ENCODE data around the gene CLEC16A.

Gene CLEC16A

DNA sequence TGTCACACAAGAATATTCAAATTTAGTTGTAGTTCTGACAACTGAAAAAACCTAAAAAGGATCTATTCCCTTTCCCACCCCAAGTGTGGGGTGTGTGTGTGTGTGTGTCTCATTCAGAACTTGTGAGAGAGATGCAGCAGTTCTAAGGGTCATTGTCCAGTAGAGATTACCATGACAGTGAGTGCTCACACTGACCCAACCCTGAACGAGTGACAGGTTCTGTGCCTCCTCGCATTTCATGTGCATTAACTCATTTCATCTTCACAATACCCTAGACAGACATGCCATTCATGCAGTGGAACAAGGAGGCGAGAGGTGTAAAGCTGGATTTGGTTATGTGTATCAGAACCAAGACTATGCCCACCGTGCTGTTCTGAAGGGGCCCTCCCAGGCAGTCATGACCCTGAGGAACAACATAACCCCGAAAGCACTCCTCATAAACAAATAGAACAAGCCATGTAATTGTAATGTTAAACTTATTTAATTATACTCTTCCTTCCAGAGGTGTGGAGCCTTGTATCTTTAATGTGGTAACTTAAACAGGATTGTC is 102.1 kb downstream of the CLEC16A start:
- no peak for DNase-seq

- DNase-seq, result no peak
Observed at GRCh38 chr16:11047057-11047456, 102.7 kb downstream of the CLEC16A start.

DNA sequence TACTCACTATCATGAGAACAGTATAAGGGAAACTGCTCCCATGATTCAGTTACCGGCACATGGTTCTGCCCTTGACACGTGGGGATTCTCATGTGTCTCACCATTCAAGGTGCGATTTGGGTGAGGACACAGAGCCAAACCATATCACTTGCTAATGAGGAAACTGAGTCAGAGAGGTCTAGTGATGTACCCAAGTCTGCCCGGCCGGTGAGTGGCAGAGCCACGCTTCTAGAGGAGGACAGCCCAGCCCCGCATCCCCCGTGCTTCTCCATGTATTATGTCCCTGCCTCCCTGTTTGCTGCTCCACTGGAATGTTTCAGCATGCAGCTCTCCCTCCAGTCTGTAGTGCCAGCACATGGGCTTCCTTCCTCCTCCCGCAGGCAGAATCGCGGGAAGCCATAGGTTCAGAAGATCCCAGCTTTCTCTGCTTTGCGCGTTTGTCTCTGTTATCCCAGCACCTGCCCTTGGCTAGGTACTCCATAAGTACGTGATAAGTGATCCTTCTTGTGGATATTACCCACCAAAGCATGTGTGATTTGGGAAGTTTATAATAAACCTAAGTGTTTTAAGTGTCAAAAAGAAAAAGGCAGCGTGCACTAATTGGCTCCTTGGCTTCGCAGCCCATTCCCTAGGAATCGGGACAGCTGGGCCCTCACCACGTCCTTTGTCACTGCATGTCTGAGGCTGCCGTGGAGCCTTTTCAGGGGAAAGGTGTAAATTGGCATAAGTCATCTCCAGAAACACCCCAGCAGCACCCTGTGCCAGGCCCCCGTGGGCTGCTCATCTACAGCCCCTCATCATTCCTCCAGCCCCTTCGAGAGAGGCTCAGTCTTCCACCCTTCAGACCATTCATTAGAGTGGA is 103.8 kb downstream of the CLEC16A start:
- no peak for DNase-seq

DNA sequence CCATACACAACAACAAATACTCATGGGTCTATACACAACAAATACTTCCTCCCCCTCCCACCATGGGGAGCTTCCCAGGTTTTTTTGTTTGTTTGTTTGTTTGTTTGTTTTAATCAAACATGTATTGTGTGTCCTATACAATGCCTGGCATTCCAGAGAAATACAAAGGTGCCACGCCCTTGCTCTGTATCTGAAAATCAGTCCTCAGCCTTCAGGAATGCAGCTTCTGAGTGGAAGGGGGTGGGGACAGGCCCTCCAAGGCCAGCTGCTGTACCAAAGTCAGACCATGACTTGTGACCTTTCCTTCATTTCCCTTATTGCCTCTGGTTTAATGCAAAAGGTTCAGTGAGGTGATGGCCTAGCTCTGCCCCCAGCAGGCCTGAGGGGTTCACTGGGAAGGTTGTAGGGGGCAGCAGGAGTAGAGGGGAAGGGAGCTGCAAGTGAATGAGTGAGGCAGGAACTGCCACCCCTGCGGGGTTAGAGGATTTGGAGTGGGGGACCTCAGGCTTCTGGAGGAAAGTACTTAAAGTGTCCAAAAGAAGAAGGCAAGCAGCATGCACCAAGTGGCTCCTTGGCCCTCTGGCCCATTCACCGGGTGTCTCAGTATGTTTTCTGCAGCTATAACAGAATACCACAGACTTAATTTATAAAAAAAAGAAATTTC is 105.2 kb downstream of the CLEC16A start:
- no peak for DNase-seq

DNA sequence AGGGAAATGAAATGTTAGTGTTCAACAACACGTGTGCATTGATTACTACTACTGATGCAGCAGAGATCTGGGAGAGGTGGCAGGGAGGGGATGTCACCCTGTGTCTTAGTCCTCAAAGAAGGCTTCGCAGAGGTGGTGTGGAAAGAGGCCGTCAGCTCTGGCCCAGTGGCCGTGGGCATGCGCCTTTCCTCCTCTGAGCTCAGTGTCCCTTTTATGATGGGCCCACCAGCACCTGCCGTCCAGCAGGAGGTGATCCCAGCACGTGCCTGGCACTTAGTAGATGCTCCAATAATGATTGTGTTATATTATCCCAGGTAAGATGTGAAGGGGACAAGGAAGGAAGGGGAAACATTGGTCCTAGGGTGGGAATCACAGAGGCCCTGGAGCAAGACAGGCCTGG is 106.2 kb downstream of the CLEC16A start:
- no peak for DNase-seq

DNA sequence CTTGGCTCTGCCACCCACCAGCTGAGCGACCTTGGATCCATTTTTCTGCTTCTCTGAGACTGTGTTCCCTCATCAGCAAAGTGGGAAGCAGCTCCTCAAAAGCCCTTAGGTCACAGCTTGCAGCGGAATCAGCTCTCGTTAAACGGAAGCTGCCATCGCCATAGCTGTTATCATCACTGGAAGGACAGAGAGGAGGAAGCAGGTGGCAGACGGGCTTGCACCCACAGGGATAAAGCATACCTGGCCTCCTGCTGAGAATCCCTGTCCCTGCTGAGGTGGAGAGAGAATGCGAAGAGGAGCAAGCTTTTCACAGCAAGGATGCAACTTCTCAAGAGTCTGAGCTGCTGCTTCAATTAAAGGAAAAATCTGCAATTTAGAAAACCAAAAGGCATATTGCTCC is 106.6 kb downstream of the CLEC16A start:
- DNase-seq, result no peak

DNA sequence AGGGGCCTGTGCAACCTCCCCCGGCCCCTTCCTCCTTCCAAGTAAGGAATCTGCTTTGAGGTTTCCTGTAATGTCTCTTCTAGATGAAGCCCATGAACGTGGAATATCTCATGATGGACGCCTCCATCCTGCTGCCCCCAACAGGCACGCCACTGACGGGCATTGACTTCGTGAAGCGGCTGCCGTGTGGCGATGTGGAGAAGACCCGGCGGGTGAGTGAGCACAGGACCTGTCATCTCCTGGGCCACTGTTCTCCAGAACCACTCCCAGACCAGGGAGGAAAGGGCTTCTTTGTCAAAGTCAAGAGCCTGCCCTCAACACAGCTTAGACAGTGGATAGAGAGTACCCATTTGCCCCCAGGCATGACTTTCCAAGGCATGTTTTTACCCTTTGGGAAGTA is 107.1 kb downstream of the CLEC16A start:
- no peak for DNase-seq

DNA sequence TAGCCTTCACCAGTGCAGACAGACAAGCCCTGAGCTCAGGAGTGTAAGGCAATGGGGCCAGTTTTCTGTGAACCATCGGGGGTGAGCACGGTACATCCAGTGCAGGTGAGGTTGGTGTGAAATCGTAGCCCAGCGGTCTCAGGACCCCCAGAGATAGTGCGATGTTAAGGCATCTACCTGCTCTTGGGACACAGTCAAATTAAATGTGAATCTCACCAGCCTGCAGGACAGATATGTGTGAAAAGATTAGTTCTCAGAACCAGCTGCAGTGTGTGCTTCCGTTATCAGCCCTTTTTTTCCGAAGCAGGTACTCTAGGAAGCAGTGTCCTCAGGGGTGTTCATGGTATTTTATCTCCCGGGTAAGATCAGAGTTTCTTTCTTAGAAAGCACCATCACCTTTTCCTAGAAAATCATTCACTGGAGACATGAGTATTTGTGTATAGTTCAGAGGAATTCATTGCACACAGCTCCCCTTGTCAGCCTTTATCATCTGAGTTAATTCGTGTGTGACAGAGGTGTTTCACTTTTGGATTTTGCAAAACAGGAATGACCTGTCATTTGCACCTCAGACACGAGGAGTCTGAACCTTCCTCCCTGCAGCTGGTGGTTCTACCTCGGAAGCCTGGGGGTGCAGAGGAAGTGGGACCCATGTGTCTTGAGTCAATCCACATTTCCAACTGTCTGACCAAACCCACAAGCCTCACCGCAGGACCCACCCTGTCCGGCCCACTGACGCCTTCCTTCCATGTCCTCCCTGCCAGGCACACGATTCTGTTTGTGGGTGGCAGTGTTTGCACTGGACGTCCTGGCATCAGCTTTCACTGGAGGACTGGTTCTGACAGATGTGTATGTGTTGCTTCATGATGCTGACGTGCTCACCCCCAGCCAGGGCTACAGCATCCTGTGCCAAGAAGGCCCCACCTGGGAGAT is 107.8 kb downstream of the CLEC16A start:
- DNase-seq, result no peak

DNA sequence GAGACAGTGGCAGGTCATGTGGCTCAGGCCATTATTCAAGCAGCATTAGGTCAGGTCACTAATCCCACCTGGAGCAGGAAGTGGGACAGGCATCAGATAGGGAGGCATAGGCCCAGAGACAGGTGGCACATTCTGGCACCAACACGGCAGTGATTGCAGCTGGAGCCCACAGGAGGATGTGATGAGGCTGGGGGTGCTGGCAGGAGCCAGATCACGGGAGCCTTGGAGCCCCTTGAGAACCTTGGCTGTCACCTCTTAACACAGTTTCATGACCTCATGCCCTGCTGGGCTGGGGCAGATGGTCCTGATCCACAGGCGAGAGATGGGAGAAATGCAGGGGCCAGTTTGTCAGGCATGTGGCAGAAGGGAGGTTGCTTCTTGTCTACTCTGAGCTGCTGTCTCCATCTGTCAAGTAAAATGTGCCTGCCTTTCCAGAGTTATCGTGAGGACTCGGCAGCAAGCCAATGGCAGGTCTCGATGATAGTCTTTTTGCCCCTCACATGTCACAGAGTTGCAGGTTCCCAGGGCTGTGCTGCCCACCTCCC is 109.6 kb downstream of the CLEC16A start:
- DNase-seq, result peak; percentile 56

DNA sequence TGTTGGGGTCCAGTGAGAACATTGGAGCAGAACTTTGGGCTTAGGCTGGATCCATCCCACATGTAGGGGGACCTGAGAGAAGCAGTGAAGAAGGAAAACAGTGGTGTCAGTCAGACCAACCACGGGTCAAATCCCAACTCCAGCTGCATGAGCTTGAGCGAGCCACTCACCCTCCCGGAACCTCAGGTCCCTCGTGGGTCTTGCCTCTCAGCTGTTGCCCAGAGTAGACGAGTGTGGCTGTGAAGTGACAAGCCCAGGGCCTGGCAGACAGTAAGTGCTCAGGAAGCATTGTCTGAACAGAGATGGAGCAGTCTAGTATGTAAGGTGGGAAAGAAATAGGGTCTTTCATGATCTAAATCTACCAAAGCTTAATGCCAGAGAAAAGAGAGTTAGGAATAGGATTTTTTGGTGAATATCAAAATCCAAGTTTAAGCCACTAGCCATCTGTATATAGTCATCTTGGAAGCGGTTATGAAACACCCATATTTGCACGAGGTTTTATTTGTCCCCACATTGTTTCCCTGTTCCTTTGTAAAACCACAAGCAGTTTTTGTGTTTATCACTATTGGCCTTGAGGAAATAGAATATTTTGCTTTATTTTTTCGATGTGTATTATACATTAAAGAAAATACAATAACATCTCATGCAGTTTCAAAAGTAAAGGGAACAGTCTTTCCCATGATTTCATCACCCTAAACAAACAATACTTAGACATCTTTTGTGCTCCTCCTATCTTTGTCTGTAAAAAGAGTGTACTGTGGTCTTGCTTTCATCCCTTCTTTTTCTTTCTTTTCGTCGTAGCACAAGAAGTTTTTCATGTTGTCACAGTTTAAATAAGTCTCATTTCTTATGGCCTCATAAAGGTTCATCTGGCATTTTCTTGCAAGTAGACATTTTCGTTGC is 112.0 kb downstream of the CLEC16A start:
- DNase-seq, result no peak

- no peak for DNase-seq
Observed at GRCh38 chr16:11056993-11057649, 112.8 kb downstream of the CLEC16A start.

DNA sequence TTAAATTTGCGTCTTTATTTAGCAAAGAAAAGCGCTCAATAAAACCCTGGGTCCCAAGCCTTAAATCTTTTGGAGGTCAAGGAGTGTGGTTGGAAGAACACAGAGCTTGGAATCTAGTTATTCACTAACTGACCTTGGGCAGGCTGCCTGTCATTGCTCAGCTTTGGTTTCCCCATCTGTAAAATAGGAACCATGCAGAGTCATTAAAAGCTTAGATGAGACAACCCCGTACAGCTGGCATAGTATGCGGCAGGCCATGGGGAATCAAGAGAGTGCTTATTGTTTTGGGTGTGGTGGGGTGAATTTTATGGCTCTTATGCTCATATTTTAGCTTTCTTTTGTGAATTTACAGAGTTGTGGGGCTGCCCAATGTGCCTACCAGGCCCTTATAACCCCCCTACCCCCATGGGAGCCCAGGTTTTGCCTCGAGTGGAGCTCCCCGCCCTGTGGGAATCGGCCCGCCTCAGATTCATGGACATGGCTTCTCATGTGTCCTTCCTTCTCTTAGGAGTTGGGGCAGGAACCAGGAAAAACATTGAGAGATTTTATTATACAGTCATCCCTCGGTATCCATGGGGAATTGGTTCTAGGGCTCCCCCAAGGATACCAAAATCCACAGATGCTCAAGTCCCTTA is 113.5 kb downstream of the CLEC16A start:
- no peak for DNase-seq

- DNase-seq, result no peak
Observed at GRCh38 chr16:11058832-11059231, 114.5 kb downstream of the CLEC16A start.

DNA sequence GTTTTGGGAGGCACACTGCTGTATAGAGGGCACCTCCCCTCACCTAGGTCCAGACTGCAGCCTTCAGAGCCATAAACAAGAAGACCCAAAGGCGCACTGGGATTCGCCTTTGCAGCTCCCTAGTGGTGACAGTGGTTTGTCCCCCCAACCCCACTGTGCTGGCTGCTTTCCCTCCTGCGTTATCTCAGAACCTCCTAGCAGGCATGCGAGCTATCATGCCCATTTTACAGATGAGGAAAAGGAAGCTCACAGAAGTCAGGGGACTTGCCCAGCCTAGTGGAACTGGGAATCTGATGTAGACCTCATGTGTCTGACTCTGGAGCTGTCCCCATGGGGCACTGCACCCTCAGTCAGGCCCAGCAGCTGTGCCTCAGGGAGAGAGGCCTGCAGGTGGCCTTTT is 115.2 kb downstream of the CLEC16A start:
- no peak for DNase-seq

DNA sequence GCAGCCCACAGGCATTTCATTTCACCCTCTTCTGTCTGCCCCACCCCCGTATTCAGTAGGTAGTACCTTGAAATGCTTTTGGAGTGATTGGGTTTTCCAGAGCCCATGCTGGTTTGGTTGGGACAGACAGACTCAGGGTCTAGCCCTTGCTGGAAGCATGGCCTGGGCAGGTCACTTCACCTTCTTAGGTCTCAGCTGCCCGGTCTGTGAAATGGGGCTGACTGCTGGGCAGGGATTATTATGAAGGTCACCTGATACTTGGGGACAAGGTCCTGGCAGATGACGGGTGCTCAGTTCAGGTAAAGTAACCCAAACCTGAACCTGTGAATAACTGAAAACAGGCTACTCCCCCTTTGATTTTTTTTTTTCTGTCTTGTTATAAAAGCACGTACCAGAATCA is 116.0 kb downstream of the CLEC16A start:
- DNase-seq, result no peak

GRCh38 chr16:11060842-11061241 is 116.5 kb downstream of the CLEC16A start:
- DNase-seq, result no peak

DNA sequence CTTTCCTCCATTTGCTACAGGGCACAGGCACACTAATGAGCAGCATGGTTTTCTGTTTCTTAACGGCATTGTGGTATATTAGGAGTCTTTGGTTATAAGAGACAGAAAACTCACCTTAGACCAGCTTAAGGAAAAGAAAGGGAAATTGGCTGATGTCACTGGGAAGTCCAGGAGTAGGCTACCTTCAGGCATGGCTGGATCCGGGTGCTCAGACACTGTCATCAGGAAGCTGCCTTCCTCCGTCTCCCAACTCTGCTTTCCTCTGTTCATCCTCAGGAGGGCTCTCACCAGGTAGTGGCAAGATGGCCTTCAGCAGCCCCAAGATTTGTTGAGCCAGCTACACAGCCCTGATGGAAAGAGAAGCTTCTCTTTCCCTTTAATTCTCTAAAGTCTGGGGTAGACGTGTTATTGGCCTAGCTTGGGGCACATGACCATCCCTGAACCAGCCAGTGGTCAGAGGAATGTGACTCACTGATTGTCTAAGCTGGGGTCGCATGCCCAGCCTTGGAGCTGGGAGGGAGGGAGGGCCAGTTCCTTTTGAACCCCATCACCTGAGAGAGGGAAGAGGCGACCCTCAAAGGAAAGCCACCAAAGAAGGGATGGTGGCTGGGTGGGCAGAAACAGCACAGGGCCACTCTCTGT is 117.4 kb downstream of the CLEC16A start:
- DNase-seq, result no peak

GRCh38 chr16:11063448-11064201 is 119.3 kb downstream of the CLEC16A start:
- DNase-seq, result no peak

DNA sequence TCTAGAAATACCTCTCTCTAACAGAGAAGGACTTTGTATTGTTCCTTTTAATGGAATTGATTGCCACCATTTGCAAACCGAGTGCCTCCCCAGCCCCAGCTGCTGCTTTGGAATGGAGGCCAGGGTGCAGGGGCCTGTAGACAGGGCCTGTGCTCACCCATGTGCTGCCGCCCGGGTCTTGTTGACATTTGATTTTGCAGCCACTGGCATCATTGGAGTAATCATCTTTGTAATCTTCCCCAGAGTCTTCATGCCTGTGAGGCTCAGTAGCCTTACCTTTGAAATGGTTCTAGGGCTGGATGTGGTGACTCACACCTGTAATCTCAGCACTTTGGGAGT is 119.8 kb downstream of the CLEC16A start:
- no peak for DNase-seq

All from NCI-H82 (cell line).